C4-2B (cell line): Measurements from ENCODE around the gene CAVIN1.

Experiments
- ZFX ChIP-seq: fragments of 450-650 bp; IDR thresholded peaks from 2 replicates; pipeline ENCODE4 v1.6.1; 2017
- TF ChIP-seq, protein P1 (sequence below): fragments of 450-650 bp; conservative IDR thresholded peaks from 2 replicates; pipeline ENCODE4 v1.5.1; 2017; ENCODE audit warnings: mild to moderate bottlenecking

DNA sequence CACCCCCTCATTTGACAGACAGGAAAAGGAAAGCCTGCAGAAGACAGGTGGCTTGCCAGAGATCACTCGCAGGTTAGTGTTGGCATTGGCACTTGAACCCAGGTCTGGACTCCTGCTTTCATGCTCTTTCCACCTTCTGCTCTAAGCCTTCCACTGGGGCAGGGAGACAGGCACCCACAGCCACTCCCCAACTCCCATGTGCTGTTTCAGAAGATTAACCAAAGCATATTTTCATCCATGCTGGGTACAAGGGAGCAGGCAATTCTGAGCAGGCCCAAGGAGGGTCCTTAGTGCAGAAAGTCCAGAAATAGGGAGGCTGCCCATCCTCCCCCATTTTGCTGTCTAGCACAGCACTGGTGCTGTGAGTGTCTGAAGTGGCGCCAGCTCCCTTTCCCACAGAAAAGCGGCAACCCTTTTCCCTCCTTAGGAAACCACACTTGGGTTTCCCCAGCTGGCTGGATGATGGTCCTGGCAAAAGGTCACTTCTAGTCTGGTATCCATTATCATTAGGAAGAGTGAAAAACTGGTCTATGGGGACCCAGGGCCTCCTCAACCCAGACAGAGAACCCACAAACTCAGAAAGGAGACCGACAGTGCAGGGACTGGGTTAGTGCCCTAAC lies 2.0 kb upstream of the CAVIN1 start:
- TF ChIP-seq, protein P1, sequence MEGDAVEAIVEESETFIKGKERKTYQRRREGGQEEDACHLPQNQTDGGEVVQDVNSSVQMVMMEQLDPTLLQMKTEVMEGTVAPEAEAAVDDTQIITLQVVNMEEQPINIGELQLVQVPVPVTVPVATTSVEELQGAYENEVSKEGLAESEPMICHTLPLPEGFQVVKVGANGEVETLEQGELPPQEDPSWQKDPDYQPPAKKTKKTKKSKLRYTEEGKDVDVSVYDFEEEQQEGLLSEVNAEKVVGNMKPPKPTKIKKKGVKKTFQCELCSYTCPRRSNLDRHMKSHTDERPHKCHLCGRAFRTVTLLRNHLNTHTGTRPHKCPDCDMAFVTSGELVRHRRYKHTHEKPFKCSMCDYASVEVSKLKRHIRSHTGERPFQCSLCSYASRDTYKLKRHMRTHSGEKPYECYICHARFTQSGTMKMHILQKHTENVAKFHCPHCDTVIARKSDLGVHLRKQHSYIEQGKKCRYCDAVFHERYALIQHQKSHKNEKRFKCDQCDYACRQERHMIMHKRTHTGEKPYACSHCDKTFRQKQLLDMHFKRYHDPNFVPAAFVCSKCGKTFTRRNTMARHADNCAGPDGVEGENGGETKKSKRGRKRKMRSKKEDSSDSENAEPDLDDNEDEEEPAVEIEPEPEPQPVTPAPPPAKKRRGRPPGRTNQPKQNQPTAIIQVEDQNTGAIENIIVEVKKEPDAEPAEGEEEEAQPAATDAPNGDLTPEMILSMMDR = no peak
- TF ChIP-seq ZFX = no peak
